ENCODE data around the gene MPV17L2.

MPV17L2 gene

DNA sequence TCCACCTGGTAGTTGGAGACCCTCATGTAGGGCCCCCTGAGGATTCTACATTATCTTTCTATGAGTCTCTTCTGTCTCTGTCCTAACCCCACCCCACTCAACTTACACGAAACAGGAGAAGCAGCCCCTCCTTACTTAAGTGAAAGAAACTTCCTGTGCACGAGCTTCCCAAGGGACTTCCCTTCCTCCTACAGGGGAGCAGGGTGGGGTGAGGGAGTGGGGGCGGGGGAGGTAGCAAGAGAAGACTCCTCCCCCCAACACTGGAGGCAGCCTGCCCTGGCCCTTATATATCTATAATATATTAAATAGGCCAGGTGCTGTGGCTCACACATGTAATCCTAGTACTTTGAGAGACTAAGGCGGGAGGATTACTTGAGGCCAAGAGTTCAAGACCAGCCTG lies 38.8 kb downstream of the MPV17L2 start:
- TF ChIP-seq, protein P1, sequence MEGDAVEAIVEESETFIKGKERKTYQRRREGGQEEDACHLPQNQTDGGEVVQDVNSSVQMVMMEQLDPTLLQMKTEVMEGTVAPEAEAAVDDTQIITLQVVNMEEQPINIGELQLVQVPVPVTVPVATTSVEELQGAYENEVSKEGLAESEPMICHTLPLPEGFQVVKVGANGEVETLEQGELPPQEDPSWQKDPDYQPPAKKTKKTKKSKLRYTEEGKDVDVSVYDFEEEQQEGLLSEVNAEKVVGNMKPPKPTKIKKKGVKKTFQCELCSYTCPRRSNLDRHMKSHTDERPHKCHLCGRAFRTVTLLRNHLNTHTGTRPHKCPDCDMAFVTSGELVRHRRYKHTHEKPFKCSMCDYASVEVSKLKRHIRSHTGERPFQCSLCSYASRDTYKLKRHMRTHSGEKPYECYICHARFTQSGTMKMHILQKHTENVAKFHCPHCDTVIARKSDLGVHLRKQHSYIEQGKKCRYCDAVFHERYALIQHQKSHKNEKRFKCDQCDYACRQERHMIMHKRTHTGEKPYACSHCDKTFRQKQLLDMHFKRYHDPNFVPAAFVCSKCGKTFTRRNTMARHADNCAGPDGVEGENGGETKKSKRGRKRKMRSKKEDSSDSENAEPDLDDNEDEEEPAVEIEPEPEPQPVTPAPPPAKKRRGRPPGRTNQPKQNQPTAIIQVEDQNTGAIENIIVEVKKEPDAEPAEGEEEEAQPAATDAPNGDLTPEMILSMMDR (IDR thresholded peaks at IDR 0.05; ENCODE audit: borderline replicate concordance, control extremely low read depth, extremely low read depth, insufficient read depth, missing control alignments) = no peak
- DNase-seq (ENCODE audit: low spot score) = no peak
- in situ Hi-C loops (cut with MboI; ENCODE audit: low sequenced_read_pairs, unreplicated experiment) = no loop called here

DNA sequence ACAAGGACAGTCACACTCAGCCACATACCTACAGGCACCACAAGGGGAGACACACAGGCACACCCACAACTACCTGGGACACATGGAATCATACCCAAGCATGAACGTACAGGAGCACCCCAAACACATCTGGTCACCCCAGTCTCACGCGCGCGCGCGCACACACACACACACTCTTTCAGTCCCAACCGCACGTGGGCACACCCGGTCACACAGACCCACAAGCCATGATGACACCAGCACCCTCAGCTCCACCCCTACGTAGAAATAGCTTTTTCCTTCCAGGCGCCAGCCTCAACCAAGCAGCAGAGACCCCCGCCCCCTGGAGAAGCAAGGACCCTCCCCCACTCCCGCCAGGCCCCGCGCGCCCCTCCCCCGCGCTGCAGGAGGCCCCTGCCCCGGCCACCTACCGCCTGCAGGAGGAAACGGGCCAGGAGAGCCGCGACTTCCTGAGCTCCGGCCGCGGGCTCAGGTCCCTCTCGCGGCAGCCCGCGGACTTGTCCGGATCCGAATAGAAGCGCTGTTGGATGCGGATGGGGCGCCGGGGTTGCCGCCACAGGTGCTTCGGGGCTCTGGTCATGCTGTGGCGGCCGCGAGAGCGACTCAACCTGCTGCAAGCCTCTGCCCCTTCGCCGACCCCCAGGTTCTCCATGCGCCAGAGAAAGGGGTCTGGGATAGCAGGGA lies 39.7 kb downstream of the MPV17L2 start:
- DNase-seq (ENCODE audit: low spot score) = no peak
- in situ Hi-C loops (cut with MboI; ENCODE audit: low sequenced_read_pairs, unreplicated experiment) = no loop called here
- TF ChIP-seq, protein P1 (IDR thresholded peaks at IDR 0.05; ENCODE audit: borderline replicate concordance, control extremely low read depth, extremely low read depth, insufficient read depth, missing control alignments) = no peak

DNA sequence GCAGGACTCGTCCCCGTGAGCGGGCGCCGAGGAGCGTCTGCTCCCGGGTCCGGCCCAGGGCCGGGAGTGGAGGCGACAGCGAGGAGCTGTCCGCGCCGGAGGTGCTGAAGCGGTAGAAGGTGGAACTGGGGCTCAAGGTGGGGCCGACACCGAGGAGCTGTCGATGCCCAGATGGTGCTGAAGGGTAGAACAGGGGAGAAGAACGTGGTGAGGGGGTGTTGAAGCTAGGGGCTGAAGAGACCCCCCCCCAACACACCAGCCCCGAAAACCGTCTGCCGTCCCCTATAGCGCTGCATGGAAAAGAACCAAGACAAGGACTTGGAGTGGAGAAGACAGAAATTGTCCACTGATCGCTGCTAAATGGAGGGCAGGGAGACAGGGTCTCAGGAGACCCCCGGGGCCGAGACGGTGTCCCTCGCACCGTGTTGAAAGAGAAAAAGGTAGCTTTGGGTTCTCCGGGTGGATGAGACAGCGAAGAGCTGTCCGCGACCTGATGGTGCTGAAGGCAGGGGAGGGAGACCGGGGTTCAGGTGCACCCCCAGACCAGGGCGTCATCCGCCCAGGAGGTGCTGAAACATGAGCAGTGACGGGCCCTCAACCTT lies 40.3 kb downstream of the MPV17L2 start:
- TF ChIP-seq, protein P1 (IDR thresholded peaks at IDR 0.05; ENCODE audit: borderline replicate concordance, control extremely low read depth, extremely low read depth, insufficient read depth, missing control alignments) = no peak
- in situ Hi-C loops (cut with MboI; ENCODE audit: low sequenced_read_pairs, unreplicated experiment) = no loop called here
- peak; percentile 86 for DNase-seq (ENCODE audit: low spot score)

DNA sequence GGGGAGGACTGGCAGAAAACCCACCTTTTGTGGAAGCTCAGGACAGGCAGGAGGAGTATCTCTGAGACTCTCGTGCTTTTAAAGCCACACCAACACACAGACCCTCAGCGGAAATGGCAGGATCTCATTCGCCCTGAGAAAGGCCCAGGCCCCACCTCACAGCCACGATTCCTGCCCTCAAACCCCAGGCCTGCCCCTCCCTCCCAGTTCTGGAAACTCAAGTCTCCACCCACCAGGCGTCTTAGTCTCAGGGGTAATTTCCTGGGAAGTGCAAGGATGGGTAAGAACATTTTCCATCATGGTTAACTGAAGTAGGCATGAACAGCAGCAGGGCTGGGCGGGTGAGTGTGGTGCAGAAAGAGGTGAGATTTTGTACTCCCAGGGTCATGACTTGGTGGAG lies 41.2 kb downstream of the MPV17L2 start:
- in situ Hi-C loops (cut with MboI; ENCODE audit: low sequenced_read_pairs, unreplicated experiment) = no loop called here
- TF ChIP-seq, protein P1 (IDR thresholded peaks at IDR 0.05; ENCODE audit: borderline replicate concordance, control extremely low read depth, extremely low read depth, insufficient read depth, missing control alignments) = no peak
- no peak for DNase-seq (ENCODE audit: low spot score)

DNA sequence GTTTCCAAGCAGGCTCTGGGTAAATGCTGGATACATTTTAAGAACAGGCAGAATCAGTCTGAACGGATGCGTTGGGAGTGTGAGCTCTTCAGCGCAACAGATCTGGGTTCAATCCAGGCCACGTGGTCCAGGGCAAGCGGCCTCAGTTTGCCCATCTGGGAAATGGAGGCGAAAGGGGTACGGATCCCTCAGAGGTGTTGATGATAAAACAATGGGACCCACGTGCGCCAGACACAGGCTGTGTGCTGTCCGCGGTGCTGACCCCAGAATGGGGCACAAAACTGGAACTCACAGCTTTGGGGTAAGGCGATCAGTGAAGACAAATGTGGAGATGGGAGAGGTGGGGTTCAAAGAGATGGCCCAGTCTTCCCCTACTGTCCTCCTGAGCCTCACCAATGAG lies 46.3 kb downstream of the MPV17L2 start:
- TF ChIP-seq, protein P1 (IDR thresholded peaks at IDR 0.05; ENCODE audit: borderline replicate concordance, control extremely low read depth, extremely low read depth, insufficient read depth, missing control alignments) = no peak
- no peak for DNase-seq (ENCODE audit: low spot score)
- in situ Hi-C loops (cut with MboI; ENCODE audit: low sequenced_read_pairs, unreplicated experiment) = no loop called here

DNA sequence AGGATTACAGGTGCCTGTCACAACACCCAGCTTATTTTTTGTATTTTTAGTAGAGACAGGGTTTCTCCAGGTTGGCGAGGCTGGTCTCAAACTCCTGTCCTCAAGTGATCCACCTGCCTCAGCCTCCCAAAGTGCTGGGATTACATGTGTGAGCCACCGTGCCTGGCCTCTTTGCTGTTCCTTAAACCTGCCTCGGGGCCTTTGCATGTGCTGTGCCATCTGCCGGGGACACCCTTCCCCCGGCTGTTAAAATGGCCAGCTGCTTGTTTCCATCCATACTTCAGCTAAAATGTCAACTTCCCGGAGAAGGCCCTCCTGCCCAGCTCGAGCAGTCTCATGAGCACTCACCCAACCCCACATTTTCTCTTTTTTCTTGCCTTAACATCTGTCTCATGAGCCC lies 52.3 kb downstream of the MPV17L2 start:
- TF ChIP-seq, protein P1 (IDR thresholded peaks at IDR 0.05; ENCODE audit: borderline replicate concordance, control extremely low read depth, extremely low read depth, insufficient read depth, missing control alignments) = no peak

More for the DNA sequence above, 52.3 kb downstream of the MPV17L2 start:
- DNase-seq (ENCODE audit: low spot score) = no peak
- in situ Hi-C loops (cut with MboI; ENCODE audit: low sequenced_read_pairs, unreplicated experiment) = no loop called here

Measured in GM13976 (cell line).